H1 (cell line): ENCODE measurements around the gene SLC12A8. TPM values are rescaled to one million over a fixed set of nuclear protein-coding genes. Genes with fewer than 3 reads are reported as not detected.

Experiments used
- CTCF ChIA-PET: fragments of 300-600 bp; sonication (Branson Sonifier 250); formaldehyde crosslinking; loops from one replicate; lab custom pipeline; 2021; ENCODE audit not compliant: partially characterized antibody; lab: Charles Lee
- POLR2A ChIA-PET: fragments of 300-600 bp; sonication (Branson Sonifier 250); formaldehyde crosslinking; loops from one replicate; lab custom pipeline; 2021; ENCODE audit warnings: inconsistent platforms; ENCODE audit not compliant: partially characterized antibody; lab: Charles Lee
- DNase-seq, 2 experiments: peaks; one replicate each; pipeline versions ENCODE4 v3.0.0 to v3.0.0-alpha.2; 2010 to 2022; ENCODE audit warnings: low spot score in 2 of 2, low read depth in 1 of 2, mixed read lengths in 1 of 2
- FAIRE-seq: peaks from 2 replicates; lab custom pipeline; 2011; peaks lifted over from hg19 to GRCh38; lab: Jason Lieb, UNC
- H2AFZ ChIP-seq: 2 replicates; pipeline ENCODE4 v1.8.1; 2012; ENCODE audit warnings: low read length, inconsistent platforms
- H2AK5ac ChIP-seq: 2 replicates; pipeline ENCODE4 v1.6.1; 2013; ENCODE audit warnings: low read depth, low read length
- H2BK120ac ChIP-seq: replicated peaks from 2 replicates; pipeline ENCODE3; 2013; ENCODE audit warnings: low read depth, low read length, inconsistent platforms
- H2BK12ac ChIP-seq: 2 replicates; pipeline ENCODE4 v1.6.1; 2013; ENCODE audit warnings: low read depth, low read length
- H2BK15ac ChIP-seq: 2 replicates; pipeline ENCODE4 v1.6.1; 2013; ENCODE audit warnings: low read length
- H2BK20ac ChIP-seq: 2 replicates; pipeline ENCODE4 v1.6.1; 2013; ENCODE audit warnings: low read length
- H2BK5ac ChIP-seq: 2 replicates; pipeline ENCODE4 v1.6.1; 2013; ENCODE audit warnings: low read depth, low read length
- H3K14ac ChIP-seq: 2 replicates; pipeline ENCODE4 v1.6.1; 2013; ENCODE audit warnings: inconsistent platforms; ENCODE audit not compliant: insufficient read length
- H3K18ac ChIP-seq: 2 replicates; pipeline ENCODE4 v1.6.1; 2013; ENCODE audit warnings: low read length; ENCODE audit errors: extremely low read depth
- H3K23ac ChIP-seq: 2 replicates; pipeline ENCODE4 v1.6.1; 2013; ENCODE audit warnings: inconsistent platforms; ENCODE audit not compliant: insufficient read length
- H3K23me2 ChIP-seq: 2 replicates; pipeline ENCODE4 v1.6.1; 2013; ENCODE audit warnings: low read depth, low read length
- H3K27ac ChIP-seq: 2 replicates; pipeline ENCODE4 v1.6.1; 2011; ENCODE audit warnings: low read depth, low read length, inconsistent platforms
- H3K27me3 ChIP-seq, 4 experiments: replicated peaks in 1 of 4; 1 replicate in 1 of 4; 2 replicates in 3 of 4; pipeline versions ENCODE4 v1.6.1 to v1.8.1; 2011 to 2013; ENCODE audit warnings: low read length in 3 of 4, mild to moderate bottlenecking in 3 of 4, inconsistent platforms in 2 of 4, mixed read lengths in 2 of 4, moderate library complexity in 1 of 4; ENCODE audit not compliant: control insufficient read depth in 3 of 4, insufficient read depth in 3 of 4; ENCODE audit errors: extremely low read depth in 1 of 4
- H3K36me3 ChIP-seq, 4 experiments: 2 replicates each; pipeline versions ENCODE4 v1.6.1 to v1.8.1; 2011 to 2013; ENCODE audit warnings: mild to moderate bottlenecking in 4 of 4, low read length in 3 of 4, moderate library complexity in 2 of 4, control low read depth in 1 of 4, inconsistent platforms in 1 of 4; ENCODE audit not compliant: insufficient read depth in 4 of 4, control insufficient read depth in 2 of 4
- H3K4ac ChIP-seq: replicated peaks from 2 replicates; pipeline ENCODE3; 2013; ENCODE audit warnings: low read length, low read depth, mixed read lengths, inconsistent platforms; ENCODE audit not compliant: insufficient read length
- H3K4me1 ChIP-seq, 4 experiments: replicated peaks in 1 of 4; 1 replicate in 1 of 4; 2 replicates in 3 of 4; pipeline versions ENCODE4 v1.6.1 to v1.8.1; 2011 to 2013; ENCODE audit warnings: low read length in 3 of 4, inconsistent platforms in 2 of 4, mixed read lengths in 1 of 4; ENCODE audit not compliant: insufficient read depth in 4 of 4, control insufficient read depth in 3 of 4
- H3K4me2 ChIP-seq, 2 experiments: 2 replicates each; pipeline versions ENCODE4 v1.6.1 to v1.8.1; 2011 to 2013; ENCODE audit warnings: low read depth in 2 of 2, low read length in 2 of 2, control low read depth in 1 of 2, inconsistent platforms in 1 of 2, mild to moderate bottlenecking in 1 of 2; ENCODE audit not compliant: insufficient read depth in 1 of 2
- H3K4me3 ChIP-seq, 4 experiments: fragments of 200-600, 300-600 bp in 1 of 4; sonication (generic), shearing (Covaris generic), sonication (Bioruptor Twin) in 1 of 4; 2 replicates each; pipeline versions ENCODE4 v1.5.1 to v1.8.1; 2011 to 2016; ENCODE audit warnings: low read length in 4 of 4, low read depth in 3 of 4, control low read depth in 2 of 4, inconsistent platforms in 2 of 4, mild to moderate bottlenecking in 2 of 4, mixed read lengths in 1 of 4, moderate library complexity in 1 of 4; ENCODE audit not compliant: insufficient read depth in 2 of 4; ENCODE audit errors: extremely low read depth in 1 of 4
- H3K56ac ChIP-seq: replicated peaks from 2 replicates; pipeline ENCODE3; 2013; ENCODE audit warnings: low read depth, mild to moderate bottlenecking, mixed read lengths, low read length, inconsistent platforms; ENCODE audit not compliant: insufficient read length
- H3K79me1 ChIP-seq: 2 replicates; pipeline ENCODE4 v1.6.1; 2013; ENCODE audit warnings: low read depth, low read length, control low read depth
- H3K79me2 ChIP-seq, 2 experiments: 2 replicates each; pipeline versions ENCODE4 v1.6.1 to v1.8.1; 2012 to 2013; ENCODE audit warnings: low read length in 2 of 2, mild to moderate bottlenecking in 2 of 2, inconsistent platforms in 1 of 2; ENCODE audit not compliant: insufficient read depth in 2 of 2, control insufficient read depth in 1 of 2
- H3K9ac ChIP-seq, 4 experiments: replicated peaks in 1 of 4; 1 replicate in 1 of 4; 2 replicates in 3 of 4; pipeline versions ENCODE4 v1.6.1 to v1.8.1; 2011 to 2013; ENCODE audit warnings: low read depth in 3 of 4, low read length in 3 of 4, control low read depth in 2 of 4, mild to moderate bottlenecking in 2 of 4, moderate library complexity in 2 of 4, inconsistent platforms in 1 of 4; ENCODE audit errors: extremely low read depth in 1 of 4
- H3K9me3 ChIP-seq, 2 experiments: 2 replicates each; pipeline versions ENCODE4 v1.6.1 to v1.8.1; 2012 to 2013; ENCODE audit warnings: mild to moderate bottlenecking in 2 of 2, moderate library complexity in 2 of 2, control low read depth in 1 of 2, inconsistent platforms in 1 of 2, low read depth in 1 of 2, low read length in 1 of 2, mixed read lengths in 1 of 2; ENCODE audit not compliant: insufficient read depth in 2 of 2
- H4K20me1 ChIP-seq, 2 experiments: replicated peaks in 1 of 2; 2 replicates each; pipeline versions ENCODE3 to v1.8.1; 2011 to 2013; ENCODE audit warnings: inconsistent platforms in 2 of 2, low read length in 2 of 2, mild to moderate bottlenecking in 1 of 2; ENCODE audit not compliant: insufficient read depth in 2 of 2, control insufficient read depth in 1 of 2
- H4K5ac ChIP-seq: 2 replicates; pipeline ENCODE4 v1.6.1; 2013; ENCODE audit warnings: low read length, low read depth, mixed read lengths, inconsistent platforms; ENCODE audit not compliant: insufficient read length
- H4K8ac ChIP-seq: 2 replicates; pipeline ENCODE4 v1.8.0; 2013; ENCODE audit warnings: mild to moderate bottlenecking, moderate library complexity, low read length, inconsistent platforms; ENCODE audit not compliant: insufficient read depth; ENCODE audit errors: extremely low read depth
- H4K91ac ChIP-seq: replicated peaks from 2 replicates; pipeline ENCODE3; 2013; ENCODE audit warnings: low read length, mixed read lengths, inconsistent platforms; ENCODE audit not compliant: insufficient read length
- ASH2L ChIP-seq: fragments of 200-600, 300-600 bp; sonication (generic); IDR thresholded peaks from one replicate; pipeline ENCODE4 v1.7.1; 2017; ENCODE audit warnings: low read length
- BCL11A ChIP-seq, 2 experiments: IDR thresholded peaks; one replicate each; pipeline ENCODE4 v1.6.1; 2011; ENCODE audit warnings: low read depth in 2 of 2, low read length in 2 of 2, mild to moderate bottlenecking in 2 of 2
- RBBP5 ChIP-seq: IDR thresholded peaks from 2 replicates; pipeline ENCODE4 v1.7.1; 2012; ENCODE audit warnings: low read depth, mild to moderate bottlenecking, inconsistent platforms, low read length, moderate library complexity, borderline replicate concordance
- SAP30 ChIP-seq: fragments of 300-600 bp; sonication (generic); IDR thresholded peaks from 2 replicates; pipeline ENCODE4 v1.7.1; 2012; ENCODE audit warnings: low read length, moderate library complexity, mild to moderate bottlenecking, inconsistent platforms; ENCODE audit not compliant: insufficient read depth, insufficient replicate concordance
- WGBS, 2 experiments: shearing (Covaris generic) in 1 of 2; methylation state at CpG; one replicate each; pipeline versions ENCODE4 v1.1.6 to v1.1.7; 2013 to 2015; ENCODE audit warnings: low lambda C conversion rate in 2 of 2, mixed read lengths in 2 of 2, inconsistent platforms in 1 of 2, low coverage in 1 of 2, missing lambda C conversion rate in 1 of 2; ENCODE audit not compliant: insufficient replicate concordance in 2 of 2, insufficient coverage in 1 of 2, insufficient read length in 1 of 2; ENCODE audit errors: extremely low coverage in 1 of 2, missing lambda C conversion rate in 1 of 2; 5-methylcytosine and 5-hydroxymethylcytosine counted together
- polyA plus RNA-seq, 7 experiments: library from polyadenylated mRNA; depleted of rRNA in 3 of 7; stranded (reverse) in 5 of 7; unstranded in 2 of 7; fragments of >200 nt in 5 of 7; fragments of 200-250 nt in 2 of 7; gene quantifications; 1 replicate in 5 of 7; 2 replicates in 1 of 7; 4 replicates in 1 of 7; pipeline versions ENCODE4 v1.2.1 to v1.2.3, GENCODE V29; 2011 to 2013; ENCODE audit warnings: missing spikeins in 2 of 7, mixed read lengths in 2 of 7
- total RNA-seq: library from RNA; stranded (reverse); fragmentation: NEBNext Ultra II Directional; extraction: Animal tissue kit (Norgen Biotek cat#: 25700); gene quantifications from 2 replicates; pipeline ENCODE4 v1.2.1, GENCODE V29; 2021

SLC12A8 gene
- total and polyA plus RNA-seq, 2 of the 8 experiments (the other 6 are each of a cell fraction or from before 2014, with no cell fraction given) = 13.7 to 14.4 TPM

GRCh38 chr3:125211523-125212090 lies 941 bp downstream of the SLC12A8 start:
- Histone ChIP-seq H3K23me2 (peaks cover 11% of the 10 kb centered on the region; the same call in 1 of the 2 replicates), H3K79me1 (no peaks in the 10 kb centered on the region), H2BK120ac (no peak overlapping the region), H4K5ac (peak overlapping the region; percentile 27), H3K79me2 (no peaks in the 10 kb centered on the region), H3K14ac (no peak overlapping the region), H3K23ac (no peak overlapping the region), H3K4ac (peak overlapping the region; percentile 96), H2BK15ac (peak overlapping the region; percentile 95; the same call in 1 of the 2 replicates), H3K36me3 (peaks cover 0 to 2% (median 0%) of the 10 kb centered on the region in 4 experiments; a peak in 1 of 8 replicates), H3K9ac (peak overlapping the region in 1 of 4 experiments; percentile 62; a peak in 2 of 7 replicates), H2AK5ac (no peak overlapping the region), H3K4me1 (peaks cover 8 to 21% (median 14%) of the 10 kb centered on the region in 4 experiments), H3K4me3 (peak overlapping the region; percentile 61 to 81 (median 65)), H3K18ac (peak overlapping the region; percentile 26), H2BK20ac (peak overlapping the region; percentile 34; the same call in 1 of the 2 replicates), H3K56ac (peak overlapping the region; percentile 42), H2AFZ (peak overlapping the region; percentile 71; the same call in 1 of the 2 replicates), H4K20me1 (no peaks in the 10 kb centered on the region), H2BK5ac (peak overlapping the region; percentile 69; the same call in 1 of the 2 replicates), H2BK12ac (peak overlapping the region; percentile 86), H4K8ac (peak overlapping the region; percentile 69; the same call in 1 of the 2 replicates), H4K91ac (peak overlapping the region; percentile 70), H3K27ac (no peak overlapping the region), H3K4me2 (peak overlapping the region; percentile 71 to 94), H3K9me3 (no peaks in the 10 kb centered on the region), H3K27me3 (peaks cover 0 to 5% (median 3%) of the 10 kb centered on the region in 4 experiments; a peak in 3 of 7 replicates)
- no peak for DNase-seq
- POLR2A ChIA-PET = interaction anchor here (0.6 to 1.4 kb wide), 6 partner anchors 9 to 384 kb away, joined by 3 to 7 read pairs (median 3); partner anchors contain the start of gene ZNF148
- FAIRE-seq = no peak
- CTCF ChIA-PET = interaction anchor here (0.6 to 1.6 kb wide), 3 partner anchors 10 to 61 kb away, joined by 3 to 11 read pairs (median 3); no protein-coding TSS in a partner anchor
- 43% methylated on average over 10 of the region's 11 CpGs; no CpG with 5 or more reads in 1 of the 2 experiments for WGBS, 2 experiments
- no peak for TF ChIP-seq SAP30
- peak; percentile 11 for TF ChIP-seq ASH2L
- TF ChIP-seq BCL11A (IDR thresholded peaks at IDR 0.05; ENCODE audit: low read depth in 2 of 2, low read length in 2 of 2) = no peak
- TF ChIP-seq RBBP5 = no peak
